SK-N-SH (cell line): ENCODE data around the gene ZNF714.

ENCODE experiments used
- CTCF ChIP-seq: fragments of 200-600 bp; sonication (generic); IDR thresholded peaks from 2 replicates; pipeline ENCODE4 v1.6.1; 2017; ENCODE audit warnings: antibody characterized with exemption, mild to moderate bottlenecking, moderate library complexity
- EP300 ChIP-seq, 2 experiments: IDR thresholded peaks; 2 replicates each; pipeline versions ENCODE4 v1.4.0 to v1.6.1; 2012; ENCODE audit warnings: borderline replicate concordance in 1 of 2, low read depth in 1 of 2, low read length in 1 of 2
- EZH2phosphoT487 ChIP-seq: fragments of 200-600 bp; sonication (generic); IDR thresholded peaks from 2 replicates; pipeline ENCODE4 v1.6.1; 2017; ENCODE audit warnings: low read depth, mixed run types, mild to moderate bottlenecking, antibody characterized with exemption, moderate library complexity, borderline replicate concordance
- REST ChIP-seq: IDR thresholded peaks from 2 replicates; pipeline ENCODE4 v1.6.1; 2012; ENCODE audit warnings: mild to moderate bottlenecking, low read depth, low read length, moderate library complexity
- RFX5 ChIP-seq: IDR thresholded peaks from 2 replicates; pipeline ENCODE4 v1.6.1; 2012; ENCODE audit warnings: mild to moderate bottlenecking, improper control_type of control experiment, low read length
- USF2 ChIP-seq: fragments of 150-350 bp; IDR thresholded peaks from 2 replicates; pipeline ENCODE4 v1.6.1; 2017; ENCODE audit warnings: antibody characterized with exemption, low read length, low read depth, borderline replicate concordance

- no peak for TF ChIP-seq CTCF
- no peak for TF ChIP-seq EZH2phosphoT487
- TF ChIP-seq RFX5: no peak
- no peak for TF ChIP-seq REST
- no peak for TF ChIP-seq USF2
- no peak for TF ChIP-seq EP300 (IDR thresholded peaks at IDR 0.05; ENCODE audit: borderline replicate concordance in 1 of 2, low read depth in 1 of 2, low read length in 1 of 2)
Measured at GRCh38 chr19:21134934-21135366, 52.9 kb downstream of the ZNF714 start.
